ENCODE results near the gene SLFN12L.
"Not testable (repeated sequence)": the region's sequence is repeated elsewhere in the genome, so short reads cannot be mapped to it uniquely, and the experiment has no call there.

Gene SLFN12L

DNA sequence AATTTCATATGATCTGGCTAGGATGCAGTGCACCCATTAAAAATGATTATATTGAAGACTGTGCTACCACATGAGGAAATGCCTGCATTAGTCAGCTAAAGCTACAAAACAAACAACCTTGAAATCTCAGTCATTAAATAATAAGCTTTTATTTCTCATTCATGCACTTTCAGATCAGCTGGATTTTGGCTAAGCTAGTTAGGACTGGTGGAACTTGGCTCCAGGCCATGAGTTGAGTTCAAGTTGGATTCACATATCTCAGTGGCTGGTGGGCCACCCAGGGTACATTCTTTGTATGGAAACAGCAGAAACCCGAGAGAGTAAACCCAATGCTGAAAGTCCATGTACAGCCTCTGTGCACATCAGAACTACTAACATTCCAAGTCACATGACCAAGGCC lies 6.4 kb upstream of the SLFN12L start:
- FAIRE-seq (no peak), DNase-seq (ENCODE audit: low spot score) (no peak)

DNA sequence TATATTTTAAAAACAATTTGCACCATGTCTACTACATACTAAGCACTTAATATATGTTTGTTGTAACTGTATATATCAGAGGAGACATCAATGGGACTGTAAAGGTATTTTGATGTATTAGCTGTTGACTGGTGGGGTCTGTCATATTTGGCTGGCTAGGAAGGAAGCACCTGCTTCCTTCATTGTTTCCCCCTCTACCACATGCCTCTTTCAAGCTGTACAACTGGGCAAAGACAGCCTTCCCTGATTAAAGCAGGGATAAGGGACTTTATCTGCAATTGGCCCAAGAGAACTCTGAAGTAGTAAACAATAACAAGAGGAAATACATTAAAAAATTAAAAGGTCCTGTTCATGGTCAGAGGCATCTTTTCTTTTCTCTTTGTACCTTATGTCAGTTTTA lies 5.5 kb upstream of the SLFN12L start:
- no peak for DNase-seq (ENCODE audit: low spot score)
- FAIRE-seq, result no peak

DNA sequence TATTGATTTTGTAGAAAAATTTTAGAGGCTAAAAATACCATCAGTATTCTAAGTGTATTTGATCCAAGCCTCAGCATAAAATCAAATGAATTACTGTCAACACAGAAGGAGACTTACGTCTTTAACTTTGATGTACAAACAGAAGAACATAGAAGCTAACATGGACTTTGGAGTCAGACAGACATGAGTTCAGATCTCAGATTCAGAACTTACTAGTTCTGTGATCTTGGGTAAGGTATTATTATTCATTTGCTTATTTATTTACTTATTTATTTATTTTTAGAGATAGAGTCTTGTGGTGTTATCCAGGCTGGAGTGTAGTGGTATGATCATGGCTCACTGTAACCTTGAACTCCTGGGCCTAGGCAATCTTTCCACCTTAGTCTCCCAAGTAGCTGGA lies 4.0 kb upstream of the SLFN12L start:
- DNase-seq (ENCODE audit: low spot score) (no peak), FAIRE-seq (no peak)

DNA sequence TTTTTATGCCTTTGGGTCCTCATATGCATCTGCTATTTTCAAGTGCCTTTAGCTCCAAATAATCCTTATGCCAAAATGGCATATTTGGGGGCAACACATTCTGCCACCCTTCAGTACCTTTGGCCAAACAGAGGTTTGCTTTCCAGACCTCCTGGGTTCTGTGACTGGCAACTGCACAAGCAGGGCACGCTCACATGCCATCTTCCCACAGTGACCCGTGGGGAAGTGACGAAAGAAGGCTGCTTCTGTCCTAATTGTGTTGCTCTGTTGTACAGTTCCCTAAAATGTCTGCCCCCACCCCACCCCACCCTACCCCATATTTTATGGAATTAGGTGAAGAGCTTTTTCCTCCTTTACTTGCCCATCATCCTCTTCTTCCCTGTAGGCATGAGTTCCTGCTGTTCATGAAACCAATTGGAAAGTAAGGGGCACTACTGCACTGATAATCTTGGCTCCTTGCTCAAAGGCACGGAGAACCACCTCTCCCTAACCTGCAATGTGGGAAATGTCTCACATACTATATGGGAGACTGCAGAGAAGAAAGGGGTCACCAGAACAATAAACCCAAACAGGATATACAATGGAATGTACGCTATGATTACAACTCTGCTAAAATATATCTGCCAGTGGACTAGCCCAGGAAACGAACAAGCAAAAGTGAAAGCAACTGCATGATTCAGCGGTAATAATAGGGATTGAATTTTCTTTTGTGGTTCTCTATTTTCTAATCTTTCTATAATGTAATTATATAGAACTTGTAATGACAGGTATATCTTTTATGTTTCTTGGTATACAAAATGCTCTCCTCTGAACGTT lies 3.3 kb upstream of the SLFN12L start:
- FAIRE-seq (peak; percentile 30), DNase-seq (ENCODE audit: low spot score) (peak; percentile 24)

GRCh38 chr17:35539659-35540026 lies 2.2 kb upstream of the SLFN12L start:
- FAIRE-seq, result no peak
- DNase-seq (ENCODE audit: low spot score), result no peak

GRCh38 chr17:35536664-35537171 lies 760 bp downstream of the SLFN12L start:
- FAIRE-seq (no peak), DNase-seq (ENCODE audit: low spot score) (no peak)

DNA sequence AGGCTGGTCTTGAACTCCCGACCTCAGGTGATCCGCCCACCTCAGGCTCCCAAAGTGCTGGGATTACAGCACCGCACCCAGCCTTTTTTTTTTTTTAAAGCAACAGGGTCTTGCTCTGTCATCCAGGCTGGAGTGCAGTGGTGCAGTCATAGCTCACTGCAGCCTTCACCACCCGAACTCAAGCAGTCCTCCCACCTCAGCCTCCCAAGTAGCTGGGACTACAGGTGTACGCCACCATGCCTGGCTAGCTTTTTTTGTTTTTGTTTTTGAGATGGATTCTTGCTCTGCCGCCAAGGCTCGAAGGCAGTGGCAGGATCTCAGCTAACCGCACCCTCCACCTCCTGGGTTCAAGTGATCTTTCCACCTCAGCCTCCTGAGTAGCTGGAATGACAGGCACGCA lies 2.1 kb downstream of the SLFN12L start:
- not testable (repeated sequence) for DNase-seq (ENCODE audit: low spot score); FAIRE-seq

- no peak for DNase-seq (ENCODE audit: low spot score)
- FAIRE-seq, result no peak
These were observed 2.8 kb downstream of the SLFN12L start for GRCh38 chr17:35534576-35535093.

- no peak for FAIRE-seq
- DNase-seq (ENCODE audit: low spot score), result no peak
These were observed 6.3 kb downstream of the SLFN12L start for GRCh38 chr17:35531160-35531559.

- FAIRE-seq, result no peak
- no peak for DNase-seq (ENCODE audit: low spot score)
These were observed 7.6 kb downstream of the SLFN12L start for GRCh38 chr17:35529866-35530265.

- not testable (repeated sequence) for FAIRE-seq; DNase-seq (ENCODE audit: low spot score)
These were observed 8.2 kb downstream of the SLFN12L start for GRCh38 chr17:35529326-35529725.

DNA sequence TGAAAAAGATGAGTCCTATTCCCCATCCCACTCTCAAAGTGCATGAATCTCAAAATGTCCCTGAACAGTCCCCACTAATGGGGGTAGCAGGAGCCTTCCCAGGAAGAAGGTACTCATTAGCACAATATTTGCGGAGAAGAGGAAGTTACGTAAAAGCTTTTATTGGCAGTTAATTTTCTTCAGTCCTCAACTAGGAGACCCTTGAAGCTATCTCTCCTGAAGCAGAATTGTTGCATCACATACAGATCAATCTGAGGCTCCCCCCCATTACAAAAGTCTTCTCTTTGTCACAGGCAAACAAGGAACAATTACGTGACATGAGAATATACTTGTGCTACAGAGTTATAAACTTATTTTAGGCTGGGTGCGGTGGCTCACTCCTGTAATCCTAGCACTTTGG lies 14.2 kb downstream of the SLFN12L start:
- DNase-seq (ENCODE audit: low spot score), result no peak

GRCh38 chr17:35521654-35522256 lies 15.7 kb downstream of the SLFN12L start:
- DNase-seq (ENCODE audit: low spot score); FAIRE-seq: not testable (repeated sequence)

More for the DNA sequence above, 14.2 kb downstream of the SLFN12L start:
- no peak for FAIRE-seq

GRCh38 chr17:35521150-35521549 lies 16.3 kb downstream of the SLFN12L start:
- FAIRE-seq (no peak), DNase-seq (ENCODE audit: low spot score) (no peak)

DNA sequence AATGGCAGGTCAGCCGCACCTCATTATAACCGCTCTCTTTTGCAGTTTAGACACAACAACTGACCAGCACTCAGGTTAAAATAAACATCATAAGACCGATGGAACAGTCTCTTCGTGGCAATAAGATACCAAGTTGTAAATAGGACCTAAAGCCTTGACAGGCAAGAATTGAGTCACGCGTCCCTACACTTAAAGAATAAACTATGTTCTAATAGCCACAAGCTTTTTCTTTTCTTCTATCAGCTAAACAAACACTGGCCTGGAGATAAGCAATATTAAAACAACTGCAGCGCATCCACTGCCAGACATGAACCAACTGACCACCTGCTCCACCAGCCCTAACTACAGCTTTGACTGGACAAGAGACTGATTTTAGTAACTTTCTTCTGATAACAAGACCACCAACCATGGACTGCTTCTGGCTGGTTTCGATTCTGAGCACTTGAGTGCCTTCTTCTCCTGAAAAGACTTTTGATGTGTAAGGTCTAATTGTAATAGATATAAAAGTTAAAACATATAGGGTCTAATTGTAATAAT lies 17.5 kb downstream of the SLFN12L start:
- DNase-seq (ENCODE audit: low spot score) (no peak), FAIRE-seq (no peak)

DNA sequence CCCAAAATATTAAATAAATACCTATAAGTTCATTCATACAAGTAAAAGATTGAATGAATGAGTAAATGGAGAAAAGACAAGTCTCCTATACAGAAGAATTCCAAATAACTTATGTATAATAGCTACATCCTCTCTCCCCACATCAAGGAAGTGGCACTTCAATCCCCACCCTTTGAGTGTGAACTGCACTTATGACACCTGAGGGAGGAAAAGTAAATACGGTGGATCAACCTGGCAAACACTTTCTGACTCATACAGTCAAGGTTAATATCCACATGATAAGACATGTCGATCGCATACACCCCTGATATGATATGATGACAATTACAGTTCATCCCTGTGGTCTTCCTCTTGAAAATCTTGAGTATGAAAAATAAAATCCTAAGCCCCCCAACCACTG lies 18.0 kb downstream of the SLFN12L start:
- DNase-seq (ENCODE audit: low spot score) (no peak), FAIRE-seq (no peak)

- DNase-seq (ENCODE audit: low spot score); FAIRE-seq: not testable (repeated sequence)
These were observed 19.0 kb downstream of the SLFN12L start for GRCh38 chr17:35518431-35518830.

DNA sequence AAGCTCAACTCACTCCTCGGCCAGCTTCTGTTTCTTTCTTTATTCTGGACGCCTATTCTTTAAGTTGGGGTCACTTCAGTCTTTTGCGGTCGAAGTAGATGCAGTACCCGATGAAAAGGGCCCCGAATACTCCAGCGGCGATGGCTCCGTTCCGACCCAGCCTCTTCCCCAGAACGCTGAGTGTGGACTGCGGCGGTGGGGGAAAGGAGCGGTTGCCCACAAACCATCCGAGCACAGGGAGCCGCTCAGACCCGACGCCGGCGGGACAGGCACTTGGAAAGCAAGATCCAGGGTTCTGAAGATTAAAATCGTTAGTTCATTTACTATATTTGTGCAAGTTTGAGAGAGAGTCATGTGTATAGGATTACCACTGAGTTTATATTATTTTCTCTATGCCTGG lies 22.5 kb downstream of the SLFN12L start:
- FAIRE-seq, result no peak
- no peak for DNase-seq (ENCODE audit: low spot score)

DNA sequence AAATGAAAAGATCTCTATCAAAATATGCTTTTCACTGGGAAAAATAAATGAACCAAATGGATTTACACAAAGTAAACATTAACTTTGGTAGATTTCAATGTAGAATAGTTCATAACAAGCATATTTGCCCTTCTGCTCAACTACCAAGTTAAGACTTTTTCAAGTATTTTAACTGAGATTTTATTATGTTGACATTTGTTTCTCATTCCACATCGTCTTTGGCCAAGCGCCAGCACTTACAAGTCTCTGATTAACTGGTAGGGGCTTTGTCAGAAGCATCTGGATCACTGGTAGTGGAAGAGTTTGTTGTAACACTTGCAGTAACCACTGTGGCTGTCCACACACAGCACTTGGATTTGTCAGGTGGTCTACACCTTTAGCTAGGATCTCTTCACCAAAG lies 22.9 kb downstream of the SLFN12L start:
- no peak for FAIRE-seq
- no peak for DNase-seq (ENCODE audit: low spot score)

- peak; percentile 20 for FAIRE-seq
These were observed 27.4 kb downstream of the SLFN12L start for GRCh38 chr17:35510052-35510451.

GRCh38 chr17:35507714-35508113 lies 29.8 kb downstream of the SLFN12L start:
- not testable (repeated sequence) for FAIRE-seq; DNase-seq (ENCODE audit: low spot score)

More at GRCh38 chr17:35510052-35510451, 27.4 kb downstream of the SLFN12L start:
- DNase-seq (ENCODE audit: low spot score), result no peak

DNA sequence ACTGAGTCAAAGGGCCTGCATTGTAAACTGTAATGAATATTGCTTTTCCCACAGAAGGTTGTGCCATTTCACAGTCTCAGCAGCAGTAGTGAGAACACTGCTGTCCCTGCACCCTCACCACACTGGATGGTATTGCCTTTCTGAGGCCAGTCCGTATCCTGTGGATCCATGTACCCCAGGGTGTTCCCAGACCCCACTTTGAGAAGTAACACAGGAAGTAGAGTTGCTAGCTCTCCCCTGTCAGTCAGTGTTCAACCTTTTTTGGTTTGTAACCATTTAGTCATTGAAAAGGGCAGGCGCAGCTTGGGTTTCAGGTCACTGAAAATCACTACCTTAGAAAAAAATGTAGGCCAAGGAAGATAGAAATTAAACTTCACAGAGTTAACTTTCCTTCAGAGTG lies 37.9 kb downstream of the SLFN12L start:
- DNase-seq (ENCODE audit: low spot score) (no peak), FAIRE-seq (no peak)

Measured in urothelium cell line (cell line).